ENCODE results near the gene MYO3B. TPM values are rescaled to one million over a fixed set of nuclear protein-coding genes. Genes with fewer than 3 reads are reported as not detected.

MYO3B gene
- total and polyA plus RNA-seq, 7 experiments from 2014 or later = 0.66 to 0.82 TPM; not detected in 5

DNA sequence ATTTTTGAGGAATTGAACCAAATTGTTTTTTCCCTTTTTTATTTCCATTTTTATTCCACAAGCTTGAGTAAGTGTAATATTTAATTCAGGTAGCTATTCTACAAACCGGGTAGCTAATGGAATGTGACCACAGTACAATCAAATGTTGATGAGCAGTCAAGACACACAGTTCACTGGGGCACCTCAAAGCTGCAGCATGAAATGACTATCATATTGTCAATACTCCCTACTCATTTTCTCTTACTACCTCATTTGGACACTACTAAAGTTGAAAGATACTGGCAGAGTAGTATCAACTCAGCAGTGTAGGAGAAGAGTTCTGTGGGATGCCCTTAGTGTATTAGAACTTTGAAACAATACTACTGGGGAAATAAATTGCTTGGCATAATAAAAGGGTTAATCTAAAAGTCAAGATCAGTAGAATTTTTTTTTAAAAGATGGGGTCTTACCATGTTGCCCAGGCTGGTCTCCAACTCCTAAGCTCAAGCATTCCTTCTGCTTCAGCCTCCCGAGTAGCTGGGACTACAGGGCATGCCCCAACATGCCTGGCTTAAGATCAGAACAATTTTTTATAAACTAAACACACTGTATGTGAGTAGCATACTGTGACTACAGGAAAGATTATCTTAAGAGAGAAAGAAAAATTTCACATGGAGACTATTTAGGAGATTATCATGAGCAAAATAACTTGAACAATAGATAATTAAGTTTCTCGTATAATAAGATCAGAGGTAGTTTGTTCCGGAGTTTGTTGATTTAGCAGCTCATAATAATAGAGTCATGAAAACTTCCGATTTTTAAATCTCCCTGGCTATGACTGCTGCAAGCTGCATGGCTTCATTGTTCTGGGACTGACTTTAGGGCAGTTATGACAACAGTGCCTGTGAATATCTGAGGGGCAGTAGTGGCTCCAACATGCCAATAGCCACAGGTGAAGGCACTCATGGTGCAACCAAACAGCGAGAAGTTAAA lies 43.7 kb downstream of the MYO3B start:
- no peak for DNase-seq
- Histone ChIP-seq H3K4me3 (ENCODE audit: low read length) (no peak overlapping the region), H3K36me3 (ENCODE audit: control insufficient read depth in 2 of 3, insufficient read depth in 3 of 3, low read length in 3 of 3) (no peaks in the 10 kb centered on the region), H3K27ac (ENCODE audit: low read depth, low read length) (no peak overlapping the region), H3K27me3 (ENCODE audit: control insufficient read depth in 2 of 2, insufficient read depth in 2 of 2, low read length in 2 of 2) (no peaks in the 10 kb centered on the region), H3K4me1 (ENCODE audit: control insufficient read depth in 2 of 2, insufficient read depth in 2 of 2, low read length in 2 of 2) (no peaks in the 10 kb centered on the region), H3K9me3 (ENCODE audit: control insufficient read depth in 2 of 3, low read length in 3 of 3) (no peaks in the 10 kb centered on the region)
- CTCF ChIA-PET = no interaction called here
- no peak overlapping the region for H3K27ac Mint-ChIP-seq
- ATAC-seq = no peak
- no peaks in the 10 kb centered on the region for H3K36me3 Mint-ChIP-seq
- intact Hi-C loops (cut with micrococcal nuclease) = no loop called here
- no peak overlapping the region for H3K4me3 Mint-ChIP-seq
- peaks cover 0 to 2% (median 0%) of the 10 kb centered on the region in 7 donors for H3K4me1 Mint-ChIP-seq
- peaks cover 0 to 21% (median 6%) of the 10 kb centered on the region in 5 donors for H3K27me3 Mint-ChIP-seq
- no peaks in the 10 kb centered on the region for H3K9me3 Mint-ChIP-seq
- POLR2A ChIA-PET = no interaction called here

DNA sequence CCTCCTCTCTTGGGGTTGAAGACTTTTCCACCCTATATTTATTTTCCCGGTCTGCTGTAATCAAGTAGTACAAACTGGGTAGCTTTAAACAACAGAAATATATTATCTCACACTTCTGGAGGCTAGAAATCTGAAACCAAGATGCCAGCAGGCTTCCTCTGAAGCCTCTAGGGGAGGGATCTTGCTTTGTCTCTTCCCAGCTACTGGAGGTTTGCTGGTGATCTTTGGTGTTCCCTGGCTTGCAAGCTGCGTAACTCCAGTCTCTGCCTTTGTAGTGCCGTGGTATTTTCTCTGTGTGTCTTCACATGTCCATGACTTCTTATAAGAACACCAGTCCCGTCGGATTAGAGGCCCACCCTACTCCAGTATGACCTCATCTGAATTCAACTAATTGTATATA lies 44.4 kb downstream of the MYO3B start:
- intact Hi-C loops (cut with micrococcal nuclease) = no loop called here
- H3K27me3 ChIP-seq (ENCODE audit: control insufficient read depth in 2 of 2, insufficient read depth in 2 of 2, low read length in 2 of 2) = no peaks in the 10 kb centered on the region
- peaks cover 0 to 2% (median 0%) of the 10 kb centered on the region in 7 donors for H3K4me1 Mint-ChIP-seq
- no peak overlapping the region for H3K4me3 Mint-ChIP-seq
- H3K4me1 ChIP-seq (ENCODE audit: control insufficient read depth in 2 of 2, insufficient read depth in 2 of 2, low read length in 2 of 2) = no peaks in the 10 kb centered on the region
- no peak overlapping the region for H3K27ac ChIP-seq (ENCODE audit: low read depth, low read length)
- H3K36me3 Mint-ChIP-seq = no peaks in the 10 kb centered on the region
- DNase-seq = no peak
- ATAC-seq = no peak
- H3K9me3 Mint-ChIP-seq = no peaks in the 10 kb centered on the region
- peaks cover 0 to 18% (median 6%) of the 10 kb centered on the region in 5 donors for H3K27me3 Mint-ChIP-seq
- ChIA-PET POLR2A (no interaction called here), CTCF (no interaction called here)
- H3K4me3 ChIP-seq (ENCODE audit: low read length) = no peak overlapping the region
- no peak overlapping the region for H3K27ac Mint-ChIP-seq
- H3K9me3 ChIP-seq (ENCODE audit: control insufficient read depth in 2 of 3, low read length in 3 of 3) = no peaks in the 10 kb centered on the region
- no peaks in the 10 kb centered on the region for H3K36me3 ChIP-seq (ENCODE audit: control insufficient read depth in 2 of 3, insufficient read depth in 3 of 3, low read length in 3 of 3)

DNA sequence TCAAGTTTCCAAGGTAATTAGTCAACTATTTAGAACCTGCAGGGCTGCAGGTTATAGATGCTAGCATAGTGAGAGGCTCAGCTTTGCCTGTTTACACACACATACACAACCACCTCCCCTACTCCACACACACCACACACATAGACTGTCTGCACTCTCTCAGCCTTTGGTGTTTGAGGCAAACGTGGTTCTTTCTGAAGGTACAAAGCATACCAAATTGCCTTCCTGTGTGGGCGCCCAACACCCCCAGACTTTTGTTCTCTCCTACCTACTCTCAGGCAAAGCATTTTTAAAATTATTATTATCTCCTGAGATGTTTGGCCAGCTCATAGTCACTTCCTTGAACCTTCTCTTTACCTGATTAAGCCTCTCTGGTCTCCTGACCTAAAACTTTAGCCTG lies 44.9 kb downstream of the MYO3B start:
- no peak overlapping the region for H3K4me3 ChIP-seq (ENCODE audit: low read length)
- no peak for ATAC-seq
- POLR2A ChIA-PET = no interaction called here
- H3K4me1 ChIP-seq (ENCODE audit: control insufficient read depth in 2 of 2, insufficient read depth in 2 of 2, low read length in 2 of 2) = no peaks in the 10 kb centered on the region
- no peak overlapping the region for H3K27ac ChIP-seq (ENCODE audit: low read depth, low read length)
- no peaks in the 10 kb centered on the region for H3K9me3 ChIP-seq (ENCODE audit: control insufficient read depth in 2 of 3, low read length in 3 of 3)
- Mint-ChIP-seq H3K27ac (no peak overlapping the region), H3K36me3 (no peaks in the 10 kb centered on the region), H3K4me1 (peaks cover 0 to 2% (median 0%) of the 10 kb centered on the region in 7 donors), H3K9me3 (no peaks in the 10 kb centered on the region), H3K4me3 (no peak overlapping the region), H3K27me3 (peaks cover 0 to 16% (median 6%) of the 10 kb centered on the region in 5 donors)
- no peaks in the 10 kb centered on the region for H3K27me3 ChIP-seq (ENCODE audit: control insufficient read depth in 2 of 2, insufficient read depth in 2 of 2, low read length in 2 of 2)
- H3K36me3 ChIP-seq (ENCODE audit: control insufficient read depth in 2 of 3, insufficient read depth in 3 of 3, low read length in 3 of 3) = no peaks in the 10 kb centered on the region
- CTCF ChIA-PET = no interaction called here
- DNase-seq = no peak
- intact Hi-C loops (cut with micrococcal nuclease) = no loop called here

DNA sequence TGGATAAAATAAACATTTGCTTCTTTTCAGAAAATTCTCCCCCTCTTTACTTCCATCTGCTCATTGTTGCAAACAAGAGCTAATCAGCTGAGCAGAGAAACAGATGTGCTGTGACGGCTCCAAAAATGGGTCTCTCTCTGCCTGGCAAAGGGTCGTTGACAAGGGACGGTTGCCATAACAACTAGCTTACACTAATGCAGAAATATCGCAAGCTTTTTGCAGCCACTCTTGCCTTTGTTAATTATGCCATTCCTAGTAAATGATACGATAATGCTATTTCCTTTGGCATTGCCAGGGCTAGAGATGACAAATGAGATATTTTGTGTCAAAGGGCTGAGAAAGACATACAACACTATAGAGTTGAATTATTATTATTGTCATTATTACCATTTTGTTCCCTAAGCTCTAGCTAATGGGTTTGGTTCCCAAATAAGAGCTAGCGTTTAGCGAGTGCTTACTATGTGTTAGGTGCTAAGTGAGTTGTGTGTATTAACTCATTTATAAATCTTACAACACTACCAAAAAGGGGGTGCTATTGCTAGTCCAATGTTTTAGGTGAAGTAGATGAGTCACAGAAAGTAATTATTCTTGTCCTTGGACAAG lies 46.8 kb downstream of the MYO3B start:
- POLR2A ChIA-PET = no interaction called here
- H3K36me3 Mint-ChIP-seq = no peaks in the 10 kb centered on the region

DNA sequence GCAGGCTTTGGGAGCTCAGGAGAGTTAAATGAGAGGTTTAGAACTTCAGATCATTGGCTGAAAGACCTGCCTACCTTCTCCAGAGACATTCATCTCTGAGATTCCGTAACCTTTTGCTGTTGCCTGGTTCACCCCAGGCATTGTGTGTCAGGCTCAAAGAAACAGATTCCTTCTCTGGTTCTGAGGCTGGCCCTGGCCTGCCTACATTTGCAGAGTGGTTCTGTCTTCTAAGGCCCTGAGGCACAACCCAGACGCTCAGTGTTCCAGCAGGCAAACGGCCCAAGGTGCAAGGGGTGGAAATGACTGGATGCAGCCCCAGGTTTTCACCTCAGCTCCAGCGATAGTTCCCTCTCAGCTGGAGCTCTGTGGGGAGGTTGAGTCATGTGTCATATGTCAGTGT lies 48.3 kb downstream of the MYO3B start:
- Mint-ChIP-seq H3K27me3 (peaks cover 0 to 20% (median 8%) of the 10 kb centered on the region in 5 donors), H3K4me3 (no peak overlapping the region), H3K9me3 (no peaks in the 10 kb centered on the region), H3K4me1 (peaks cover 0 to 2% (median 0%) of the 10 kb centered on the region in 7 donors), H3K27ac (no peak overlapping the region), H3K36me3 (no peaks in the 10 kb centered on the region)
- ChIA-PET POLR2A (no interaction called here), CTCF (no interaction called here)
- DNase-seq (no peak), ATAC-seq (no peak)
- no peaks in the 10 kb centered on the region for H3K27me3 ChIP-seq (ENCODE audit: control insufficient read depth in 2 of 2, insufficient read depth in 2 of 2, low read length in 2 of 2)
- H3K36me3 ChIP-seq (ENCODE audit: control insufficient read depth in 2 of 3, insufficient read depth in 3 of 3, low read length in 3 of 3) = no peaks in the 10 kb centered on the region
- H3K4me3 ChIP-seq (ENCODE audit: low read length) = no peak overlapping the region
- intact Hi-C loops (cut with micrococcal nuclease) = no loop called here
- no peak overlapping the region for H3K27ac ChIP-seq (ENCODE audit: low read depth, low read length)
- no peaks in the 10 kb centered on the region for H3K9me3 ChIP-seq (ENCODE audit: control insufficient read depth in 2 of 3, low read length in 3 of 3)
- no peaks in the 10 kb centered on the region for H3K4me1 ChIP-seq (ENCODE audit: control insufficient read depth in 2 of 2, insufficient read depth in 2 of 2, low read length in 2 of 2)

More for the DNA sequence above, 46.8 kb downstream of the MYO3B start:
- CTCF ChIA-PET = no interaction called here
- peaks cover 0 to 2% (median 0%) of the 10 kb centered on the region in 7 donors for H3K4me1 Mint-ChIP-seq
- Histone ChIP-seq H3K27me3 (ENCODE audit: control insufficient read depth in 2 of 2, insufficient read depth in 2 of 2, low read length in 2 of 2) (no peaks in the 10 kb centered on the region), H3K4me1 (ENCODE audit: control insufficient read depth in 2 of 2, insufficient read depth in 2 of 2, low read length in 2 of 2) (no peaks in the 10 kb centered on the region), H3K4me3 (ENCODE audit: low read length) (no peak overlapping the region), H3K27ac (ENCODE audit: low read depth, low read length) (no peak overlapping the region), H3K36me3 (ENCODE audit: control insufficient read depth in 2 of 3, insufficient read depth in 3 of 3, low read length in 3 of 3) (no peaks in the 10 kb centered on the region), H3K9me3 (ENCODE audit: control insufficient read depth in 2 of 3, low read length in 3 of 3) (no peaks in the 10 kb centered on the region)
- H3K27ac Mint-ChIP-seq = no peak overlapping the region
- H3K4me3 Mint-ChIP-seq = no peak overlapping the region
- ATAC-seq (no peak), DNase-seq (no peak)
- intact Hi-C loops (cut with micrococcal nuclease) = no loop called here
- H3K9me3 Mint-ChIP-seq = no peaks in the 10 kb centered on the region
- H3K27me3 Mint-ChIP-seq = peaks cover 0 to 19% (median 7%) of the 10 kb centered on the region in 5 donors

DNA sequence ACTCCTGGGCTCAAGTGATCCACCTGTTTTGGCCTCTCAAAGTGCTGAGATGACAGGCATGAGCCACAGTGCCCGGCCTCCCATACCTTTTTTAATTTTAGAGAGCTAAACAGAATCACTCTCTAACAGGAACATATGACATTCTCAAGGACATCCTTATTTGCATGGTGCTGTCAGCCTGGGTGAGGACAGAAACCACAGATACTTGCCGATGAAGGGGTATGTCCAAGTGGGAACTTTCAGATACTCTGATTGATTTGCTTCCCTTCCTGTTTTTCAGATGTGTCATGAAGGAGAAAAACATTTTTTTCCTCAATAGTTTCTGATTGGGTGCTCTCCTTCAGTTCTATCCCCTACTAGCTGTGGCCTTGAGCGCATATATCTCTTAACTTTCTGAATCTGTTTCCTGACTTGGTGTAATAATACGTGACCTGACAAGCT lies 49.6 kb downstream of the MYO3B start:
- ATAC-seq (no peak), DNase-seq (no peak)
- Mint-ChIP-seq H3K4me3 (no peak overlapping the region), H3K9me3 (no peaks in the 10 kb centered on the region), H3K36me3 (no peaks in the 10 kb centered on the region), H3K27ac (no peak overlapping the region), H3K27me3 (peaks cover 0 to 22% (median 8%) of the 10 kb centered on the region in 5 donors), H3K4me1 (no peaks in the 10 kb centered on the region)
- Histone ChIP-seq H3K27ac (ENCODE audit: low read depth, low read length) (no peak overlapping the region), H3K36me3 (ENCODE audit: control insufficient read depth in 2 of 3, insufficient read depth in 3 of 3, low read length in 3 of 3) (no peaks in the 10 kb centered on the region), H3K9me3 (ENCODE audit: control insufficient read depth in 2 of 3, low read length in 3 of 3) (no peaks in the 10 kb centered on the region), H3K4me3 (ENCODE audit: low read length) (no peak overlapping the region), H3K4me1 (ENCODE audit: control insufficient read depth in 2 of 2, insufficient read depth in 2 of 2, low read length in 2 of 2) (no peaks in the 10 kb centered on the region), H3K27me3 (ENCODE audit: control insufficient read depth in 2 of 2, insufficient read depth in 2 of 2, low read length in 2 of 2) (no peaks in the 10 kb centered on the region)
- intact Hi-C loops (cut with micrococcal nuclease) = no loop called here
- ChIA-PET POLR2A (no interaction called here), CTCF (no interaction called here)

Data from naive thymus-derived CD4-positive, alpha-beta T cell (primary cell).